A549 (cell line): ENCODE measurements around the gene C10orf90. TPM values are rescaled to one million over a fixed set of nuclear protein-coding genes. Genes with fewer than 3 reads are reported as not detected.

Experiments used
- ATAC-seq, 2 experiments: fragments of 200-7000 bp in 1 of 2; fragments of >200 bp in 1 of 2; cut with Nextera tagmentation in 1 of 2; cut with Tn5 transposase in 1 of 2; 3 replicates each; pipeline versions ENCODE4 v1.8.0 to v1.9.1; 2018 to 2020; ENCODE audit warnings: mild to moderate bottlenecking in 1 of 2, moderate library complexity in 1 of 2
- CTCF ChIA-PET: fragments of 300-600 bp; sonication (Branson Sonifier 250); formaldehyde crosslinking; extraction: SDS; loops from one replicate; lab custom pipeline; 2021; ENCODE audit warnings: antibody characterized with exemption, inconsistent platforms; lab: Yijun Ruan, JAX
- POLR2A ChIA-PET: fragments of 350-600 bp; formaldehyde crosslinking; extraction: SDS; loops from one replicate; lab custom pipeline; 2021; ENCODE audit warnings: antibody characterized with exemption, inconsistent platforms; lab: Yijun Ruan, JAX
- DNase-seq, 2 experiments: peaks; one replicate each; pipeline versions ENCODE4 v3.0.0 to v3.0.0-alpha.2; 2011 to 2016; ENCODE audit warnings: low read depth in 1 of 2, low spot score in 1 of 2
- FAIRE-seq: peaks from 2 replicates; lab custom pipeline; 2011; peaks lifted over from hg19 to GRCh38; lab: Jason Lieb, UNC
- H3K27ac ChIP-seq, 2 experiments: fragments of >200 bp; sonication (Bioruptor Twin); formaldehyde crosslinking; 3 replicates each; pipeline ENCODE4 v1.5.1; 2016 to 2017
- H3K4me1 ChIP-seq: fragments of >200 bp; sonication (Bioruptor Twin); formaldehyde crosslinking; 3 replicates; pipeline ENCODE4 v1.6.1; 2016
- H3K4me2 ChIP-seq: fragments of >200 bp; sonication (Bioruptor Twin); formaldehyde crosslinking; 3 replicates; pipeline ENCODE4 v1.6.1; 2016
- H3K4me3 ChIP-seq: fragments of >200 bp; sonication (Bioruptor Twin); formaldehyde crosslinking; 3 replicates; pipeline ENCODE4 v1.5.1; 2016
- H3K9me3 ChIP-seq: fragments of >200 bp; sonication (Bioruptor Twin); formaldehyde crosslinking; 3 replicates; pipeline ENCODE4 v1.6.1; 2016
- CBX8 ChIP-seq: fragments of 200-600 bp; sonication (generic); IDR thresholded peaks from 2 replicates; pipeline ENCODE4 v1.6.1; 2016
- EHF ChIP-seq: fragments of 250-450 bp; sonication (Bioruptor Pico); IDR thresholded peaks from 2 replicates; pipeline ENCODE4 v1.5.0; 2020; ENCODE audit warnings: mild to moderate bottlenecking
- EHMT2 ChIP-seq: fragments of 200-600 bp; sonication (generic); IDR thresholded peaks from 2 replicates; pipeline ENCODE4 v1.6.1; 2016; ENCODE audit warnings: antibody characterized with exemption, low read depth, mild to moderate bottlenecking, moderate library complexity
- FOSL2 ChIP-seq, 2 experiments: fragments of 450-650 bp in 1 of 2; fragments of >200 bp in 1 of 2; sonication (Bioruptor Twin) in 1 of 2; formaldehyde crosslinking; IDR thresholded peaks; 2 replicates each; pipeline versions ENCODE4 v1.5.0 to v1.6.1; 2016 to 2020; ENCODE audit warnings: mild to moderate bottlenecking in 1 of 2, moderate library complexity in 1 of 2
- HOXB13 ChIP-seq: fragments of 250-450 bp; sonication (Bioruptor Pico); IDR thresholded peaks from 2 replicates; pipeline ENCODE4 v1.5.0; 2020; ENCODE audit warnings: low read depth, mild to moderate bottlenecking, moderate library complexity
- JUN ChIP-seq, 2 experiments: fragments of >200 bp; sonication (Bioruptor Twin); formaldehyde crosslinking; IDR thresholded peaks; 2 replicates in 1 of 2; 3 replicates in 1 of 2; pipeline ENCODE4 v1.6.1; 2016 to 2017
- JUNB ChIP-seq: fragments of >200 bp; sonication (Bioruptor Twin); formaldehyde crosslinking; IDR thresholded peaks from 2 replicates; pipeline ENCODE4 v1.6.1; 2016
- MAFK ChIP-seq: fragments of 450-650 bp; IDR thresholded peaks from 2 replicates; pipeline ENCODE4 v1.6.1; 2014; ENCODE audit not compliant: partially characterized antibody
- MAZ ChIP-seq: fragments of 150-350 bp; IDR thresholded peaks from 2 replicates; pipeline ENCODE4 v1.6.1; 2014; ENCODE audit warnings: antibody characterized with exemption, low read depth, low read length, borderline replicate concordance
- MYC ChIP-seq: IDR thresholded peaks from 2 replicates; pipeline ENCODE4 v1.6.1; 2012; ENCODE audit warnings: mild to moderate bottlenecking, inconsistent platforms, low read length, improper control_type of control experiment, borderline replicate concordance
- NFE2L2 ChIP-seq: fragments of 150-350 bp; conservative IDR thresholded peaks from 2 replicates; pipeline ENCODE4 v1.6.1; 2014; ENCODE audit warnings: low read length
- POLR2AphosphoS2 ChIP-seq: conservative IDR thresholded peaks from 2 replicates; pipeline ENCODE4 v1.6.1; 2012; ENCODE audit warnings: low read length, improper control_type of control experiment, inconsistent platforms
- RCOR1 ChIP-seq: fragments of 150-350 bp; IDR thresholded peaks from 2 replicates; pipeline ENCODE4 v1.6.1; 2014; ENCODE audit warnings: antibody characterized with exemption, low read length, low read depth
- RFX5 ChIP-seq: fragments of 450-650 bp; IDR thresholded peaks from 2 replicates; pipeline ENCODE4 v1.7.1; 2014; ENCODE audit warnings: antibody characterized with exemption, mild to moderate bottlenecking, moderate library complexity
- ZNF302 ChIP-seq: fragments of 250-450 bp; sonication (Bioruptor Pico); IDR thresholded peaks from 2 replicates; pipeline ENCODE4 v1.9.0; 2021; ENCODE audit warnings: inconsistent platforms, mild to moderate bottlenecking, moderate library complexity
- WGBS: methylation state at CpG from one replicate; pipeline ENCODE4 v1.1.6; 2017; ENCODE audit errors: missing lambda C conversion rate; 5-methylcytosine and 5-hydroxymethylcytosine counted together
- polyA plus RNA-seq, 4 experiments: library from polyadenylated mRNA; depleted of rRNA in 3 of 4; stranded (reverse); fragments of >200 nt; fragmentation: RNase III in 1 of 4; extraction: RNeasy Plus Mini Kit Qiagen cat#74134 plus additional on column Dnase treatment in 1 of 4; gene quantifications; 2 replicates in 3 of 4; 3 replicates in 1 of 4; pipeline ENCODE4 v1.2.3, GENCODE V29; 2011 to 2017
- TF ChIP-seq, protein P1 (sequence below): fragments of 150-350 bp; IDR thresholded peaks from 2 replicates; pipeline ENCODE4 v1.6.1; 2014; ENCODE audit warnings: low read depth, mild to moderate bottlenecking, low read length
- TF ChIP-seq, protein P2 (sequence below): IDR thresholded peaks from 2 replicates; pipeline ENCODE4 v1.6.1; 2012; ENCODE audit warnings: low read depth, borderline replicate concordance
- TF ChIP-seq, protein P3 (sequence below): fragments of >200 bp; sonication (Bioruptor Twin); formaldehyde crosslinking; IDR thresholded peaks from 2 replicates; pipeline ENCODE4 v1.6.1; 2016
- TF ChIP-seq, protein P4 (sequence below): IDR thresholded peaks from 2 replicates; pipeline ENCODE4 v1.6.1; 2012

C10orf90 gene
- polyA plus RNA-seq, 2 of the 4 experiments (the other 2 are of a cell fraction): 0.70 to 2.0 TPM

DNA sequence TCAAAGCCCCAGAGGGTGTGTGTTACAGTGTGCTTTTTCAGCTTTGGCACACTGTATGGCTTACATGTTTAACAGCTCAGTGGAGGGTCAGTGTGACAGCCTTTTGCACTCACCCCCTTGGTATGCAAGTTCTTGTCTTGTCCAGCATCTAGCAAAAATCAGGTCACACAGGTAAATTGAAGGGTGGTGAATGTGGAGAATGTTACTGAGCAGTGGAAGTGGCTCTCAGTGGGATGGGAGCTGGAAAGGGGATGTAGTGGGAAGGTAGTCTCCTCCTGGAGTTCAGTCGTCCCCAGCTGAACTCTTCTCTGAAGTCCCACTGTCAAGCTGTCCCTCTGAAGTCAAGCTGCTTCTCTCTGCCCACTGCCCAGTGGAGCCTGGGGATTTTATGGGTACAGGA is 21.0 kb upstream of the C10orf90 start:
- POLR2A ChIA-PET: no interaction called here
- TF ChIP-seq, protein P1, sequence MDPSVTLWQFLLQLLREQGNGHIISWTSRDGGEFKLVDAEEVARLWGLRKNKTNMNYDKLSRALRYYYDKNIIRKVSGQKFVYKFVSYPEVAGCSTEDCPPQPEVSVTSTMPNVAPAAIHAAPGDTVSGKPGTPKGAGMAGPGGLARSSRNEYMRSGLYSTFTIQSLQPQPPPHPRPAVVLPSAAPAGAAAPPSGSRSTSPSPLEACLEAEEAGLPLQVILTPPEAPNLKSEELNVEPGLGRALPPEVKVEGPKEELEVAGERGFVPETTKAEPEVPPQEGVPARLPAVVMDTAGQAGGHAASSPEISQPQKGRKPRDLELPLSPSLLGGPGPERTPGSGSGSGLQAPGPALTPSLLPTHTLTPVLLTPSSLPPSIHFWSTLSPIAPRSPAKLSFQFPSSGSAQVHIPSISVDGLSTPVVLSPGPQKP: no peak
- TF ChIP-seq MAZ: no peak
- TF ChIP-seq FOSL2 (IDR thresholded peaks at IDR 0.05): no peak
- TF ChIP-seq FOSL2 (CRISPR knock-in tag; IDR thresholded peaks at IDR 0.05): no peak
- no peak for TF ChIP-seq CBX8
- no peak for TF ChIP-seq JUN (IDR thresholded peaks at IDR 0.05)
- WGBS: 9% methylated on average over 1 of the region's 1 CpG
- CTCF ChIA-PET: no interaction called here
- Histone ChIP-seq H3K9me3 (no peaks in the 10 kb centered on the region), H3K27ac (no peak overlapping the region), H3K4me1 (no peaks in the 10 kb centered on the region), H3K4me2 (no peak overlapping the region), H3K4me3 (no peak overlapping the region)
- FAIRE-seq (no peak), DNase-seq (no peak), ATAC-seq (no peak)

DNA sequence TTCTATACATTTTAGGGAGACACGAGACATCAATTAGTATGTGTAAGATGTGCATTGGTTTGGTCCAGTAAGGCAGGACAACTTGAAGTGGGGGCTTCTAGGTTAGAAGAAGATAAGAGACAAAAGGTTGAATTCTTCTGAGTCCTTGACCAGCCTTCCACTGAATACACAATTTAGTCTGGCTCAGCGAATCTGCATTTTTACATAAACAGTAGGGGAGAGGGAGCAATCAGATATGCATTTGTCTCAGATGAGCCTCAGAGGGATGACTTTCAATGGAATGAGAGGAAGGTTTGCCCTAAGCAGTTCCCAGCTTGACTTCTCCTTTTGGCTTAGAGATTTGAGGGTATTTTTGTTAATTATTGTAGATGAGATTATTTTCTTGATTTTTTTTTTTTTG is 20.0 kb upstream of the C10orf90 start:
- ATAC-seq: no peak
- 5% methylated on average over 2 of the region's 2 CpGs for WGBS
- H3K27ac ChIP-seq: no peak overlapping the region
- no peak for DNase-seq
- TF ChIP-seq RFX5 (no peak), RCOR1 (no peak), MYC (no peak), ZNF302 (CRISPR knock-in tag) (no peak)
- H3K9me3 ChIP-seq: no peaks in the 10 kb centered on the region
- H3K4me3 ChIP-seq: no peak overlapping the region
- H3K4me1 ChIP-seq: no peaks in the 10 kb centered on the region
- no peak overlapping the region for H3K4me2 ChIP-seq
- CTCF ChIA-PET: no interaction called here
- no peak for FAIRE-seq
- POLR2A ChIA-PET: no interaction called here

DNA sequence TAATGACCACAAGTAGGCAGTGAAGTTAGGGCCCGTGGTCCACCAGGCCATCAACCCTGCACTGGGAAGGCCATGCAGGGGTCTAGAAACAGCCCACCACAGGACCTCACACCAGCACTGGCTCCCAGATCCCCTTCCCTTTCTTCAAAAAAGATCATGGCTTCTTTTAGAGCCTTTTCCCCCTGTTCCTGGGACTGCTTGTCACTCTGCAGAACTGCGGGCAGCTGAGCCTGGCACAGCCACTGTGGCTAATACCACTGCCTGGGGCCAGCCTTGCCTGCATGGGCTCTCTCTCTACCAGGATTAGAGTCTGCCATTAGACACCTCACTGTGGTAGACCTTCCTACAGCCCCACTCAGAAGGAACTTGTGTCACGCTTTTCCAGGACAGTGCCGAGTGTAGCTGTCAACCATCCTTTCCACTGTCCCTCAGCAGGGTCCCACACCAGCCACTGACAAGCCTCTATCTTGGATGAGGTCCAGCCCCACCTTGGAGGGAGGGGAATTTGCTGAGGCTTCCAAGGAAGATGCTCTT is 19.0 kb upstream of the C10orf90 start:
- ChIA-PET CTCF (no interaction called here), POLR2A (interaction anchor here (0.6 kb wide), 1 partner anchor 792 kb away, joined by 3 read pairs; no protein-coding TSS in a partner anchor)
- no peak for DNase-seq
- no peak for FAIRE-seq
- no peak for ATAC-seq
- 5% methylated on average over 4 of the region's 4 CpGs for WGBS
- TF ChIP-seq MAFK: no peak
- TF ChIP-seq, protein P2, sequence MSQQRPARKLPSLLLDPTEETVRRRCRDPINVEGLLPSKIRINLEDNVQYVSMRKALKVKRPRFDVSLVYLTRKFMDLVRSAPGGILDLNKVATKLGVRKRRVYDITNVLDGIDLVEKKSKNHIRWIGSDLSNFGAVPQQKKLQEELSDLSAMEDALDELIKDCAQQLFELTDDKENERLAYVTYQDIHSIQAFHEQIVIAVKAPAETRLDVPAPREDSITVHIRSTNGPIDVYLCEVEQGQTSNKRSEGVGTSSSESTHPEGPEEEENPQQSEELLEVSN: no peak
- TF ChIP-seq JUNB: no peak
- Histone ChIP-seq H3K27ac (no peak overlapping the region), H3K4me1 (no peaks in the 10 kb centered on the region), H3K9me3 (no peaks in the 10 kb centered on the region), H3K4me2 (no peak overlapping the region), H3K4me3 (no peak overlapping the region)

DNA sequence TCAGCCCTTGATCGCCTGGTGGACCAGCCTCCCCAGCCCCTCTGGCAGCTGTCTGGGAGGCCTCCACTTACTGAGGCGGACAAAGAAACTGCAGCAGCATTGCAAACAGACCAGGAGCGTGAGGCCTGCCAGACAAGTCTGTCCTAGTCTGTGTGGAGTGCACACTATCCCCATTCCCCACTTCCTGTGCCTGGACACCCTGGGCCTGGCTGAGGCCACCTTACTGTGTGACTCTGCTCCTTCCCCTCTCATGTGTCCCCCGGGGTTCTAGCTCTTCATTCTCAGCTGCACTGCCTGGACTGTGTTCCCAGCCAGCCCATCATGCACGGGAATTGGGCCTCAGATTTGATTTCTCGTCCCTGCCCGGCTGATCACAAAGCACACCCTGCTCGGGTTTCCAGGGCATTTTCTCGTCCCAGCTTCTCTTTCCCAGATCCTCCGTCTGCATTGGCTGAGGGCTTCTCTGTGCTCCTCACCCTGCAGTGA is 16.7 kb upstream of the C10orf90 start:
- H3K4me2 ChIP-seq: no peak overlapping the region
- TF ChIP-seq POLR2AphosphoS2: no peak
- no peak for TF ChIP-seq HOXB13 (CRISPR knock-in tag)
- TF ChIP-seq ZNF302 (CRISPR knock-in tag): no peak
- TF ChIP-seq JUN (IDR thresholded peaks at IDR 0.05): no peak
- no peak for TF ChIP-seq NFE2L2
- no peak for TF ChIP-seq RCOR1
- TF ChIP-seq EHMT2: no peak
- TF ChIP-seq EHF (CRISPR knock-in tag): no peak
- TF ChIP-seq, protein P3, sequence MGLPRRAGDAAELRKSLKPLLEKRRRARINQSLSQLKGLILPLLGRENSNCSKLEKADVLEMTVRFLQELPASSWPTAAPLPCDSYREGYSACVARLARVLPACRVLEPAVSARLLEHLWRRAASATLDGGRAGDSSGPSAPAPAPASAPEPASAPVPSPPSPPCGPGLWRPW: no peak
- TF ChIP-seq, protein P1: no peak
- TF ChIP-seq CBX8: no peak
- TF ChIP-seq, protein P4, sequence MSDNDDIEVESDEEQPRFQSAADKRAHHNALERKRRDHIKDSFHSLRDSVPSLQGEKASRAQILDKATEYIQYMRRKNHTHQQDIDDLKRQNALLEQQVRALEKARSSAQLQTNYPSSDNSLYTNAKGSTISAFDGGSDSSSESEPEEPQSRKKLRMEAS: no peak
- H3K4me3 ChIP-seq: no peak overlapping the region
- H3K4me1 ChIP-seq: no peaks in the 10 kb centered on the region
- H3K27ac ChIP-seq: no peak overlapping the region
- DNase-seq (no peak), ATAC-seq (no peak), FAIRE-seq (no peak)
- ChIA-PET CTCF (interaction anchor here (0.7 to 0.9 kb wide), 2 partner anchors 21 to 898 kb away, joined by 3 read pairs; no protein-coding TSS in a partner anchor), POLR2A (no interaction called here)
- 36% methylated on average over 8 of the region's 10 CpGs for WGBS
- no peaks in the 10 kb centered on the region for H3K9me3 ChIP-seq
